Sigmoid colon (tissue), 7 donors: ENCODE results near the gene PKN1. TPM values are rescaled to one million over a fixed set of nuclear protein-coding genes. Genes with fewer than 3 reads are reported as not detected.

Experiments
- DNase-seq: peaks from one replicate; pipeline ENCODE4 v3.0.0-alpha.2; 2019
- H3K27ac ChIP-seq, 4 donors: fragments of 200-600 bp; sonication (generic); one replicate each; pipeline ENCODE4 v1.5.1; 2016 to 2019; ENCODE audit warnings: mild to moderate bottlenecking in 1 of 4
- H3K27me3 ChIP-seq, 3 donors: fragments of 200-600 bp; sonication (generic); one replicate each; pipeline ENCODE4 v1.5.1; 2019; ENCODE audit warnings: mild to moderate bottlenecking in 1 of 3
- H3K36me3 ChIP-seq, 4 donors: fragments of 200-600 bp; sonication (generic); one replicate each; pipeline ENCODE4 v1.5.1; 2016 to 2019
- H3K4me1 ChIP-seq, 4 donors: fragments of 200-600 bp; sonication (generic); one replicate each; pipeline ENCODE4 v1.5.1; 2017 to 2019
- H3K4me3 ChIP-seq, 4 donors: fragments of 200-600 bp; sonication (generic); one replicate each; pipeline ENCODE4 v1.5.1; 2017 to 2019; ENCODE audit warnings: mild to moderate bottlenecking in 2 of 4, moderate library complexity in 1 of 4
- H3K9me3 ChIP-seq, 4 donors: fragments of 200-600 bp in 3 of 4; sonication (generic) in 3 of 4; one replicate each; pipeline versions ENCODE4 v1.5.1 to v1.6.1; 2013 to 2019
- EP300 ChIP-seq, 4 donors: sonication (generic); formaldehyde crosslinking; IDR thresholded peaks; one replicate each; pipeline ENCODE4 v1.6.1; 2017; ENCODE audit warnings: antibody characterized with exemption in 4 of 4
- POLR2A ChIP-seq, 2 donors: fragments of 450-650 bp; IDR thresholded peaks; one replicate each; pipeline ENCODE4 v1.6.1; 2016; ENCODE audit warnings: antibody characterized with exemption in 2 of 2, mild to moderate bottlenecking in 2 of 2, moderate library complexity in 2 of 2
- POLR2AphosphoS5 ChIP-seq, 4 donors: sonication (generic); formaldehyde crosslinking; IDR thresholded peaks; one replicate each; pipeline ENCODE4 v1.6.1; 2017; ENCODE audit warnings: antibody characterized with exemption in 4 of 4
- whole genome bisulfite sequencing, 2 donors: extraction: QIAGEN DNeasy Blood & Tissue Kit; methylation state at CpG; one replicate each; pipeline ENCODE4 v1.1.7; 2013; 5-methylcytosine and 5-hydroxymethylcytosine counted together
- intact Hi-C: fragments of 100-400 bp; cut with DNase I; formaldehyde crosslinking; loops from one replicate; pipeline ENCODE4 v1.15.1; 2023
- polyA plus RNA-seq, 3 donors: library from polyadenylated mRNA; stranded (reverse); fragments of 200-250 nt; gene quantifications; one replicate each; pipeline ENCODE4 v1.2.3, GENCODE V29; 2013
- total RNA-seq, 4 donors: library from RNA; depleted of rRNA; stranded (reverse); fragments of >200 nt; gene quantifications; one replicate each; pipeline ENCODE4 v1.1.0, GENCODE V29; 2016
- TF ChIP-seq, protein P1 (sequence below), 4 experiments: fragments of 450-650 bp in 3 of 4; fragments of 200-600 bp in 1 of 4; IDR thresholded peaks; one replicate each; pipeline ENCODE4 v1.5.1; 2016 to 2019; ENCODE audit warnings: antibody characterized with exemption in 4 of 4, mild to moderate bottlenecking in 3 of 4, moderate library complexity in 2 of 4
- donor health status: healthy with polysubstance abuse.
- donor health status: Bipolar disorder and iron deficiency.
- donor health status: healthy.

The PKN1 gene
- total and polyA plus RNA-seq, 7 donors, result 20.8 to 126 (median 79.2) TPM

- 73 to 75% methylated on average over 7 of the region's 7 CpGs for WGBS, 2 donors
- H3K4me1 ChIP-seq, result peaks cover 0 to 61% (median 46%) of the 10 kb centered on the region in 4 donors
- H3K27ac ChIP-seq, result peak overlapping the region in 1 of 4 donors; percentile 33
- H3K36me3 ChIP-seq, result peaks cover 0 to 36% (median 19%) of the 10 kb centered on the region in 4 donors
- H3K4me3 ChIP-seq, result no peak overlapping the region
- no peaks in the 10 kb centered on the region for H3K9me3 ChIP-seq
- TF ChIP-seq, protein P1, sequence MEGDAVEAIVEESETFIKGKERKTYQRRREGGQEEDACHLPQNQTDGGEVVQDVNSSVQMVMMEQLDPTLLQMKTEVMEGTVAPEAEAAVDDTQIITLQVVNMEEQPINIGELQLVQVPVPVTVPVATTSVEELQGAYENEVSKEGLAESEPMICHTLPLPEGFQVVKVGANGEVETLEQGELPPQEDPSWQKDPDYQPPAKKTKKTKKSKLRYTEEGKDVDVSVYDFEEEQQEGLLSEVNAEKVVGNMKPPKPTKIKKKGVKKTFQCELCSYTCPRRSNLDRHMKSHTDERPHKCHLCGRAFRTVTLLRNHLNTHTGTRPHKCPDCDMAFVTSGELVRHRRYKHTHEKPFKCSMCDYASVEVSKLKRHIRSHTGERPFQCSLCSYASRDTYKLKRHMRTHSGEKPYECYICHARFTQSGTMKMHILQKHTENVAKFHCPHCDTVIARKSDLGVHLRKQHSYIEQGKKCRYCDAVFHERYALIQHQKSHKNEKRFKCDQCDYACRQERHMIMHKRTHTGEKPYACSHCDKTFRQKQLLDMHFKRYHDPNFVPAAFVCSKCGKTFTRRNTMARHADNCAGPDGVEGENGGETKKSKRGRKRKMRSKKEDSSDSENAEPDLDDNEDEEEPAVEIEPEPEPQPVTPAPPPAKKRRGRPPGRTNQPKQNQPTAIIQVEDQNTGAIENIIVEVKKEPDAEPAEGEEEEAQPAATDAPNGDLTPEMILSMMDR (IDR thresholded peaks at IDR 0.05), result no peak
- TF ChIP-seq EP300 (IDR thresholded peaks at IDR 0.05) (no peak), POLR2AphosphoS5 (IDR thresholded peaks at IDR 0.05) (no peak), POLR2A (IDR thresholded peaks at IDR 0.05) (no peak)
- intact Hi-C loops, result no loop called here
- H3K27me3 ChIP-seq, result peaks cover 18 to 39% (median 33%) of the 10 kb centered on the region in 3 donors
- DNase-seq, result no peak
Measured at GRCh38 chr19:14476327-14476672, 43.2 kb downstream of the PKN1 start.

DNA sequence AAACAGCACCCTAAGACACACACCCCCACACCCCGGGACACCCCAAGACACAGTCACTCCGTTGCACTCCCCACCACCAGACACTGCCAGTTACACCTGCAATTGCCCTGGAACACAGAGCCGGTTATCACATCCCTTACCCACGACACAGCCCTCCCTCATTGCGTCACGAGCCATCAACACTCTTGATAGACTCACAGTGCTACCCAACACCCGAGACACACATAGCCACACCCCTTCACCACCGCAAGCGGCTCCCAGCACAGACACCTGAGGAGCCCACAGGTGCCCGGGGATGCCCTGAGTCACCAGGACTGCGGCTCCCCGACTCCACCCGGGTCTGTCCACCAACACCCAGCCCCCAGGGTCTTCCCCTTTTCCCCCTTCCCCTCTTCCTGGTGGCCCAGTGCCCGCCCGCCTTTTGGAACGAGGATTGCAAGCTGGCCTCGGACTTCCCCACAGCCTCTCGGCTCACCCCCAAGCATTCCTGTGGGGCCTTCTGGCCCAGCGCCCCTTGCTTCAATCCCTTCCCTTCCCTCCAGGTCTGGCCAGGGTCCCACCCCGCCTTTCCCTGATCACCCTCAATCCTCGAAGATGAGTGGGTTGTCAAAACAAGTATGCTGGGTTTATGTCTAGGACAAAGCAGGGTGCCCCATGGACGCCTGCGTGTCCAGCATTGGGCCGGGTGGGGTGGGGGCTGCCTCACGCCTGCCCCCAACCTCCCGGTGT, 43.7 kb downstream of the PKN1 start:
- 55 to 70% methylated on average over 26 of the region's 26 CpGs for WGBS, 2 donors
- intact Hi-C loops, result no loop called here
- Histone ChIP-seq H3K9me3 (no peaks in the 10 kb centered on the region), H3K36me3 (peaks cover 0 to 34% (median 19%) of the 10 kb centered on the region in 4 donors), H3K4me1 (peaks cover 0 to 59% (median 45%) of the 10 kb centered on the region in 4 donors), H3K27ac (peak overlapping the region in 2 of 4 donors; percentile 14 to 37), H3K4me3 (no peak overlapping the region), H3K27me3 (peaks cover 18 to 39% (median 33%) of the 10 kb centered on the region in 3 donors)
- DNase-seq, result peak; percentile 84
- TF ChIP-seq EP300 (IDR thresholded peaks at IDR 0.05) (no peak), POLR2AphosphoS5 (IDR thresholded peaks at IDR 0.05) (peak in 1 of 4 donors; percentile 17)

- WGBS, 2 donors, result 71 to 78% methylated on average over 10 of the region's 10 CpGs
- Histone ChIP-seq H3K9me3 (no peaks in the 10 kb centered on the region), H3K36me3 (peaks cover 0 to 41% (median 20%) of the 10 kb centered on the region in 4 donors), H3K4me3 (no peak overlapping the region), H3K4me1 (peaks cover 0 to 52% (median 38%) of the 10 kb centered on the region in 4 donors), H3K27me3 (peaks cover 14 to 35% (median 27%) of the 10 kb centered on the region in 3 donors), H3K27ac (peak overlapping the region in 2 of 4 donors; percentile 14 to 37)
- DNase-seq, result no peak
- intact Hi-C loops, result no loop called here
- TF ChIP-seq, protein P1 (IDR thresholded peaks at IDR 0.05), result no peak
- TF ChIP-seq EP300 (IDR thresholded peaks at IDR 0.05), result no peak
- no peak for TF ChIP-seq POLR2AphosphoS5 (IDR thresholded peaks at IDR 0.05)
- no peak for TF ChIP-seq POLR2A (IDR thresholded peaks at IDR 0.05)
Measured at GRCh38 chr19:14477418-14478112, 44.5 kb downstream of the PKN1 start.

GRCh38 chr19:14478113-14478545, 45.0 kb downstream of the PKN1 start:
- Histone ChIP-seq H3K4me3 (no peak overlapping the region), H3K4me1 (peaks cover 0 to 47% (median 33%) of the 10 kb centered on the region in 4 donors)
- TF ChIP-seq POLR2A (IDR thresholded peaks at IDR 0.05) (no peak), EP300 (IDR thresholded peaks at IDR 0.05) (no peak), POLR2AphosphoS5 (IDR thresholded peaks at IDR 0.05) (no peak)
- TF ChIP-seq, protein P1 (IDR thresholded peaks at IDR 0.05), result no peak

More at GRCh38 chr19:14478113-14478545, 45.0 kb downstream of the PKN1 start:
- Histone ChIP-seq H3K27me3 (peaks cover 10 to 29% (median 21%) of the 10 kb centered on the region in 3 donors), H3K9me3 (no peaks in the 10 kb centered on the region), H3K27ac (peak overlapping the region in 2 of 4 donors; percentile 22 to 37), H3K36me3 (peaks cover 0 to 46% (median 21%) of the 10 kb centered on the region in 4 donors)
- no peak for DNase-seq
- intact Hi-C loops, result no loop called here
- 89 to 91% methylated on average over 24 of the region's 24 CpGs for WGBS, 2 donors
